HG02623 (cell line): Measurements from ENCODE around the gene WNT7B.
"Not testable (repeated sequence)": the region's sequence is repeated elsewhere in the genome, so short reads cannot be mapped to it uniquely, and the experiment has no call there.

Experiments used
- ATAC-seq: cut with Tn5 transposase; IDR thresholded peaks from one replicate; pipeline ENCODE4 v1.9.1; 2021; ENCODE audit warnings: moderate library complexity; ENCODE audit not compliant: unreplicated experiment

The WNT7B gene

DNA sequence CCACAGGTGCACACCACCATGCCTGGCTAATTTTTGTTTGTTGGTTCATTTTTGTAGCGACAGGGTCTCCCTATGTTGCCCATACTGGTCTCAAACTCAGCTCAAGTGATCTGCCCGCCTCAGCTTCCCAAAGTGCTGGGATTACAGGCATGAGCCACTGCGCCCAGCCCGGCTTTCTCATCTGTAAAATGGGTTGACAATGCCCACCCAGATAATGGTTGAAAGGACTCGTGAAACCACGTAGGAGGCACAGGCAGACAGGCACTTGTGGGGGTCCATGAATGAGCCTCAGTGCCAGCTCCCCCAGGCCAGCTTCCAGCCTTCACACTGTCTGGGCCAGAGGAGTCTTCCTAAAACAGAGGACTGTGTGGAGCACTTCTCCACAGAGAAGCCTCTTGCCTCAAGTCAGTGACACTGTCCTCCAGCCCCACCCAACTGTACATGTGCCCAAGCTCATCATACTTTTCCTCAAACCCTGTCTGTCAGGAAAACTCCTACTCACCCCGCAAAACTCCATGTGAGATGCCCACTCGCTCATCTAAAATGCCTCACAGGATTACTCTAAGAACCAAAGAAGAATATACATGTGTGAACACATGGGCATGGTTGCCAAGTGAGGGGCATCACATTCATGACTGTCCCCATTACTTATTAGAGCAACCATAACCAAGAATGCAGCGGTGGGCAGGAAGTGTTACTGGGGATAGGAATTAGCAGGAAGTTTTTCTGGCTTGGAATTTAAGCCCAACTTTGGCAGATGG lies 32.1 kb upstream of the WNT7B start:
- no peak for ATAC-seq

GRCh38 chr22:46008291-46008690 lies 31.3 kb upstream of the WNT7B start:
- ATAC-seq: no peak

- ATAC-seq: no peak
These were observed 30.9 kb upstream of the WNT7B start for GRCh38 chr22:46007848-46008261.

- no peak for ATAC-seq
These were observed 30.3 kb upstream of the WNT7B start for GRCh38 chr22:46007003-46007847.

- no peak for ATAC-seq
These were observed 29.5 kb upstream of the WNT7B start for GRCh38 chr22:46006379-46007002.

DNA sequence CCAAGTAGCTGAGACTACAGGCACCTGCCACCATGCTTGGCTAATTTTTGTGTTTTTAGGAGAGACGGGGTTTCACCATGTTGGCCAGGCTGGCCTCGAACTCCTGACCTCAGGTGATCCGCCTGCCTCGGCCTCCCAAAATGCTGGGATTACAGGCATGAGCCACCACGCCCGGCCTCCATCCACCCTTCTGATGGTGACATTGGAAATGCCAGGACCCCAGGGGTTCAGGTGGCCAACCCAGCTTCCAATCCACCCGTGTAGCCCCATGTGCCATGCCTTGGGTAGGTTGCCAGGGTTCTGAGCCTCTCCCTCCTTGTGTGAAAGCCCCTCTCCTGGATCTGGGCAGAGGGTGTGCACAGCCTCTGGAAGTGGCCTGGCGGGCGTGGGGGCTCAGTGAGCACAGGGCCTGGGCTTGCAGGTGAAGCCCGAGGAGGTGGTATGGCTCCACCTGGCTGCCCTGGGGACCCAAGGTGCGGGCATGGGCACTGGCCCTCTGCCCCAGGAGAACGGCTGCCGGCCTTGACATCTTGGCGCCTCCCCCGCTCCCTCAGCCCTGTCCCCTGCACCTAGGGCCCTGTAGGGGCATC lies 28.2 kb upstream of the WNT7B start:
- ATAC-seq: not testable (repeated sequence)

DNA sequence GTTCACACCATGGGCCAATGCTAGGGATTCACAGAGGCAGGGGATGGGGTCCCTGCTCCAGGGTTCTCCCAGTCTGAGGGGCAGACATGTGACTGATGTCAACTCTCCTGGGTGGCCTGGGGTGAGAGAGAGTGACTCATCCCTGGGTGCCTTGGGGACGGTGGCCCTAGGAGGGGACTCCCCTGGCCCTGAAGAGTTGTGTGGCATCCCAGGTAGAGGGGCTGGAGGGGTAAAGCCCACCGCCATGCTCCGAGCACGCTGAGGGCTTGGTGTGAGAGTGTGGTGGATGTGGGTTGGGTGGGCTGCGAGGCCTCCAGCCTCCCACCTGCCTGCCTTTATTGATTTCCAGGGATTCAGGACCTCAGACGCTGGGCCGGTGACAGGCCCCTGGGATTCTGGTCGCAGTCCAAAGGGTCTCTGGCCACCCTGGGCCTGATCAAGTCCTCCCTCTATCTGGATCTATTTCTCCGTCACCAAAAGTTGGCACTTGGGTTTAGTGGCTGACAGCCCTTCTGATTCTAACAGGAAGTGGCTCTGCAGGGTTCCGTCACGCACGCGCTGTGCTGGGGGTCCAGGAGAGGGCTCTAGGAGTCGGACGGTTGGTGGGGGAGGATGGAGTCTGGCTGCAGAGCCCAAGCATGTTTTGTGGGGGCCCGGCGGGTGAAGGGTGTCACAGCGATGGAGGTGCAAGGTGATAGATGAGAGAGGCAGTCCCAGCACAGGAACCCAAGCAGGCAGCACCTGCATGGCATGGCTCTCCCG lies 27.3 kb upstream of the WNT7B start:
- no peak for ATAC-seq

DNA sequence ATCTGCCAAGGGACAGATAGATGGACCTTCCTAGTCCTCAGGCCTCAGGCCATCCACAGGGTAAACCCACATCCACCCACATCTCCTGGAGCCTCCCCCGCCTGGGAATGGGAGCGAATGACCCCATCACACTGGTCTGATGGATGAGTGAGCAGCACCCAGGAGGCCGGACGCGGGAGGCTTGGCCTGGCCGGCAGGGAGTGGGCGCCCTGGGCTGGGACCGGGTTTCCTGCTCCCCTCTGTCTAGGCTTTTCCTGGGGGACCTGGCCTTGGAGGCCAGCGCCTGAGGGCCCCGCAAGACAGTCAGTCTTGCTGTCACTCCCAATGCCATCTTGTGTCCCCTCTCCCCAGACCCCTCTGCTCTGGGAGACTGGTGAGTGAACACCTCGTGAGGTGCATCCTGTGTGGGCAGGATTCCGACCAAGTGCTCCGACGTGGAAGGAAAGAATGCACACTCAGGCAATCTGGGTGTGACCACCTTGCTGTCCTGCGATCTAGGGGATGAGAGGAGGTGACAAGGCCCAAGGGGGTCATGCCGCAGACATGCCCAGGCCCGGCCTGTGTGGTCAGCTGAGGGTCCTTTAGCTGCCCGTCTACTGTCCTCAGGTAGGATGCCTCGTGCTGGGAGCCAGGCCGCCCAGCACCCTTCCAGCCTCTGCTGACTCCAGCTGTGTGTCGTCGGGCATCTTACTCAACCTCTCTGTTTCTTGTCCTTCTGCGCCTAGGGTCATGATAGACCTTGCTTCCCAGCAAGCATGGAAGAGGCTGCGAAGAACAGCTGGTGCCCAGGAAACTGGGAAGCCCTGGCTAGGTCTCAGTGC lies 26.5 kb upstream of the WNT7B start:
- no peak for ATAC-seq

DNA sequence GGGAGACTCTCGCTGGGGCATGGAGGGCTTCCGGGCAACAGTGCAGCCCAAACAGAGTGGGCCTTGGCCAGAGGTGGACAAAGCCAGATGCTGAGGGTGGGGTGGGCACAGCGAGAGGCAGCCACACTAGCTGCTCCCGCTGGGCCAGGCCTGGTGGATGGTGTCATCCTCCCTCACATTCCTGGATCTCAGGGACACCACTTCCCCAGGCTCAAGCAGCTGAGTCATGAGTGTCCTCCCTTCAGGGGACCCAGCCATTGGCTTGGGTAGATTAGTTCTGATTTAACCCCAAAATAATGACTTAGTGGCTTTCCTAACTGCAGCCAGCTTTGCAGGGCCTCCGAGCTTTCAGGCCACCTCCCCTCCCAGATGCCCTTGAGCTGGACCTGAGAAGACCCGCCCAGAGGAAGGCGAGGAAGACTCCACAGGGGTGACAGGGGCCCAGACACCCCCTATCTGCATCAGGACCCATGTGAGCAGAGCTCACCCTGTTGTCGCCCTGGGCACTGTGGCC lies 25.9 kb upstream of the WNT7B start:
- ATAC-seq: no peak

GRCh38 chr22:46001426-46002106 lies 24.6 kb upstream of the WNT7B start:
- ATAC-seq: no peak

DNA sequence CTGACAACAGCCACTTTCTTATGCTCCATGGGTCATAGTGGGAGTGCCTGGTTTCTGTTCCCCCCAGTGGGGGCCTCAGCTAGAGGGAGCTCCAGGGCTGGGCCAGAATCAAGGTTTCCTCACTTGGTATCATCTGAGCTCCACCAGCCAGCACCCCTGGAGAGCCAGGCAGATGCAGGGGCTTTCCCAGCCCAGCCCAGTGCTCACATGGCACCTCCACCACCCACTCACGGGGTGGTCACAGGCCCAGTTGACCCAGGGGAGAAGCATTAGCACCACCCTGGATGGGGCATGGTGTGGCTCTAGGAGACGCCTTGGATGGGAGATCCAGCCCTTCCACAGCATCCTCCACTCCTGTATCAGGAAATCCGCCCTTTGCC lies 24.1 kb upstream of the WNT7B start:
- ATAC-seq: no peak

GRCh38 chr22:46000081-46001027 lies 23.4 kb upstream of the WNT7B start:
- ATAC-seq: no peak

GRCh38 chr22:45999379-45999971 lies 22.5 kb upstream of the WNT7B start:
- ATAC-seq: no peak

- no peak for ATAC-seq
These were observed 21.8 kb upstream of the WNT7B start for GRCh38 chr22:45998638-45999378.

DNA sequence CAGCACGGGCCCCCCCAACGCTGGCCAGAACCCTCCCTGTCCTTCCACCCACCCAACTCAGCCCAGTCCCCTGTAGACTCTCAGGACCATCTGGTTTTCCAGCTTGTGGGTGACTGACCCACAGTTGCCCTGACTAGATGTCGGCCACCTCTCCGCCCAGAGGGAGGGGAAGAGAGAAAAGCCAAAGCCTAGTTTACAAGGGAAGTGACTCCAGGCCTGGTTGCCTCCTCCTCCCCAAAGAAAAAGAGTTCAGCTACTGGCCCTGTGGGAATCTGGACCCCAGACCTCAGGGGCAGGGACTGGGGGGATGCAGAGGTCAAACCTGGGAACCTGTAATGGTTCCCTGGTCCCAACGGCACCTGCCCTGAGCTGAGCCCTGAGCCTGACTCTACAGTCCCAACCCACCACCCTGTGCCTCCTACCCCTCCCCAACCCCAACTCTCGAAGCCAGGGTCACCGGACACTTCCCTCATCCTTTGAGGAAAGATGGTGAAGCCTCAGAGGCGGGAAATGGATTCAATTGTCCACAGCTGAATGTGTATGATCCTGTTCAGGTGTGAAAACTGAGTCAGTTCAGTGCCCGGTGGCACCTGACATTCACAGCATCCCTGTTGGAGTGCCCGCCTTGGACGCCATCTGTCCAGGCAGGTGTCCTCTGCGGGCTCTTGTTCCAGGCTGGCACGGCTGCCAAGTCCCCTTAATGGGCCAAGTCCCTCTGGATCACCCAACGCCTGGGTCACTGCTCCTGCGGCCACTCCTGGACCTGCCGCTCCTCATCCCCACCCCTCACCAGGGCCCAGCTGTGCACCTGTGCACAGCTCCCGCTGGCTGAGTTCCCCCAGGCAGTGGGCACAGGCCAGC lies 21.0 kb upstream of the WNT7B start:
- ATAC-seq: no peak
